ENCODE data around the gene OR10H4. TPM values are rescaled to one million over a fixed set of nuclear protein-coding genes. Genes with fewer than 3 reads are reported as not detected.

Gene OR10H4
- total and polyA plus RNA-seq, 2 of the 8 experiments (the other 6 are each of a cell fraction or from before 2014, with no cell fraction given) = not detected

- TF ChIP-seq, protein P1, sequence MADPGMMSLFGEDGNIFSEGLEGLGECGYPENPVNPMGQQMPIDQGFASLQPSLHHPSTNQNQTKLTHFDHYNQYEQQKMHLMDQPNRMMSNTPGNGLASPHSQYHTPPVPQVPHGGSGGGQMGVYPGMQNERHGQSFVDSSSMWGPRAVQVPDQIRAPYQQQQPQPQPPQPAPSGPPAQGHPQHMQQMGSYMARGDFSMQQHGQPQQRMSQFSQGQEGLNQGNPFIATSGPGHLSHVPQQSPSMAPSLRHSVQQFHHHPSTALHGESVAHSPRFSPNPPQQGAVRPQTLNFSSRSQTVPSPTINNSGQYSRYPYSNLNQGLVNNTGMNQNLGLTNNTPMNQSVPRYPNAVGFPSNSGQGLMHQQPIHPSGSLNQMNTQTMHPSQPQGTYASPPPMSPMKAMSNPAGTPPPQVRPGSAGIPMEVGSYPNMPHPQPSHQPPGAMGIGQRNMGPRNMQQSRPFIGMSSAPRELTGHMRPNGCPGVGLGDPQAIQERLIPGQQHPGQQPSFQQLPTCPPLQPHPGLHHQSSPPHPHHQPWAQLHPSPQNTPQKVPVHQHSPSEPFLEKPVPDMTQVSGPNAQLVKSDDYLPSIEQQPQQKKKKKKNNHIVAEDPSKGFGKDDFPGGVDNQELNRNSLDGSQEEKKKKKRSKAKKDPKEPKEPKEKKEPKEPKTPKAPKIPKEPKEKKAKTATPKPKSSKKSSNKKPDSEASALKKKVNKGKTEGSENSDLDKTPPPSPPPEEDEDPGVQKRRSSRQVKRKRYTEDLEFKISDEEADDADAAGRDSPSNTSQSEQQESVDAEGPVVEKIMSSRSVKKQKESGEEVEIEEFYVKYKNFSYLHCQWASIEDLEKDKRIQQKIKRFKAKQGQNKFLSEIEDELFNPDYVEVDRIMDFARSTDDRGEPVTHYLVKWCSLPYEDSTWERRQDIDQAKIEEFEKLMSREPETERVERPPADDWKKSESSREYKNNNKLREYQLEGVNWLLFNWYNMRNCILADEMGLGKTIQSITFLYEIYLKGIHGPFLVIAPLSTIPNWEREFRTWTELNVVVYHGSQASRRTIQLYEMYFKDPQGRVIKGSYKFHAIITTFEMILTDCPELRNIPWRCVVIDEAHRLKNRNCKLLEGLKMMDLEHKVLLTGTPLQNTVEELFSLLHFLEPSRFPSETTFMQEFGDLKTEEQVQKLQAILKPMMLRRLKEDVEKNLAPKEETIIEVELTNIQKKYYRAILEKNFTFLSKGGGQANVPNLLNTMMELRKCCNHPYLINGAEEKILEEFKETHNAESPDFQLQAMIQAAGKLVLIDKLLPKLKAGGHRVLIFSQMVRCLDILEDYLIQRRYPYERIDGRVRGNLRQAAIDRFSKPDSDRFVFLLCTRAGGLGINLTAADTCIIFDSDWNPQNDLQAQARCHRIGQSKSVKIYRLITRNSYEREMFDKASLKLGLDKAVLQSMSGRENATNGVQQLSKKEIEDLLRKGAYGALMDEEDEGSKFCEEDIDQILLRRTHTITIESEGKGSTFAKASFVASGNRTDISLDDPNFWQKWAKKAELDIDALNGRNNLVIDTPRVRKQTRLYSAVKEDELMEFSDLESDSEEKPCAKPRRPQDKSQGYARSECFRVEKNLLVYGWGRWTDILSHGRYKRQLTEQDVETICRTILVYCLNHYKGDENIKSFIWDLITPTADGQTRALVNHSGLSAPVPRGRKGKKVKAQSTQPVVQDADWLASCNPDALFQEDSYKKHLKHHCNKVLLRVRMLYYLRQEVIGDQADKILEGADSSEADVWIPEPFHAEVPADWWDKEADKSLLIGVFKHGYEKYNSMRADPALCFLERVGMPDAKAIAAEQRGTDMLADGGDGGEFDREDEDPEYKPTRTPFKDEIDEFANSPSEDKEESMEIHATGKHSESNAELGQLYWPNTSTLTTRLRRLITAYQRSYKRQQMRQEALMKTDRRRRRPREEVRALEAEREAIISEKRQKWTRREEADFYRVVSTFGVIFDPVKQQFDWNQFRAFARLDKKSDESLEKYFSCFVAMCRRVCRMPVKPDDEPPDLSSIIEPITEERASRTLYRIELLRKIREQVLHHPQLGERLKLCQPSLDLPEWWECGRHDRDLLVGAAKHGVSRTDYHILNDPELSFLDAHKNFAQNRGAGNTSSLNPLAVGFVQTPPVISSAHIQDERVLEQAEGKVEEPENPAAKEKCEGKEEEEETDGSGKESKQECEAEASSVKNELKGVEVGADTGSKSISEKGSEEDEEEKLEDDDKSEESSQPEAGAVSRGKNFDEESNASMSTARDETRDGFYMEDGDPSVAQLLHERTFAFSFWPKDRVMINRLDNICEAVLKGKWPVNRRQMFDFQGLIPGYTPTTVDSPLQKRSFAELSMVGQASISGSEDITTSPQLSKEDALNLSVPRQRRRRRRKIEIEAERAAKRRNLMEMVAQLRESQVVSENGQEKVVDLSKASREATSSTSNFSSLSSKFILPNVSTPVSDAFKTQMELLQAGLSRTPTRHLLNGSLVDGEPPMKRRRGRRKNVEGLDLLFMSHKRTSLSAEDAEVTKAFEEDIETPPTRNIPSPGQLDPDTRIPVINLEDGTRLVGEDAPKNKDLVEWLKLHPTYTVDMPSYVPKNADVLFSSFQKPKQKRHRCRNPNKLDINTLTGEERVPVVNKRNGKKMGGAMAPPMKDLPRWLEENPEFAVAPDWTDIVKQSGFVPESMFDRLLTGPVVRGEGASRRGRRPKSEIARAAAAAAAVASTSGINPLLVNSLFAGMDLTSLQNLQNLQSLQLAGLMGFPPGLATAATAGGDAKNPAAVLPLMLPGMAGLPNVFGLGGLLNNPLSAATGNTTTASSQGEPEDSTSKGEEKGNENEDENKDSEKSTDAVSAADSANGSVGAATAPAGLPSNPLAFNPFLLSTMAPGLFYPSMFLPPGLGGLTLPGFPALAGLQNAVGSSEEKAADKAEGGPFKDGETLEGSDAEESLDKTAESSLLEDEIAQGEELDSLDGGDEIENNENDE (IDR thresholded peaks at IDR 0.05; ENCODE audit: insufficient replicate concordance, low read length) = no peak
- no peak for TF ChIP-seq CREB1 (IDR thresholded peaks at IDR 0.05)
- no peak for TF ChIP-seq SUZ12 (IDR thresholded peaks at IDR 0.05; ENCODE audit: low read length)
Observed at GRCh38 chr19:15919243-15919642, 29.6 kb upstream of the OR10H4 start (continued).

All from H1 (cell line).